Activated T-cell treated with anti-CD3 and anti-CD28 coated beads for 1 hour (primary cell): ENCODE results near the gene PCBP3.
"Not testable (repeated sequence)": the region's sequence is repeated elsewhere in the genome, so short reads cannot be mapped to it uniquely, and the experiment has no call there.

ENCODE experiments used
- DNase-seq: peaks from one replicate; pipeline ENCODE4 v3.0.0-alpha.2; 2020; ENCODE audit warnings: low read depth

Gene PCBP3

GRCh38 chr21:45828580-45829570 is 185.3 kb downstream of the PCBP3 start:
- DNase-seq, result no peak

DNA sequence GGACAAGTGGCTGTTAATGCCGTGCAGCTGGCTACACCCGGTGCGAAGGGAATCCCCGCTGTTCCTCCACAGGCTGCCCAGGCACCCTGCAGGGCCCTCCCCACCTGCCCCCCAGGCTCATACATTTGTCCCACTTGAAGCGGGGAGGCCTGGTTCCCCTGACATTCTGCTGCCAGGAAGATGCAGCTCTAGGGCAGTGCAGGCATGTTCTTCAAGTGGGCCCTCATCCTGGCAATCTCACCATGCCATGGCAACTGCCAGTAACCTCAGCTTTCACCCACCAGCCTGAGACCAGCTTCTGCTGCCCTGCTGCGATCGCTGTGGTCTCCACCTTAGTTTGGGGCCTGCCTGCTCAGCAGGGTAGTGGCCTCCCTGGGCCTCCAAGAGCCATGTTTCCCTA is 186.1 kb downstream of the PCBP3 start:
- no peak for DNase-seq

- no peak for DNase-seq
These were observed 186.7 kb downstream of the PCBP3 start for GRCh38 chr21:45830221-45830640.

GRCh38 chr21:45830720-45831366 is 187.3 kb downstream of the PCBP3 start:
- no peak for DNase-seq

DNA sequence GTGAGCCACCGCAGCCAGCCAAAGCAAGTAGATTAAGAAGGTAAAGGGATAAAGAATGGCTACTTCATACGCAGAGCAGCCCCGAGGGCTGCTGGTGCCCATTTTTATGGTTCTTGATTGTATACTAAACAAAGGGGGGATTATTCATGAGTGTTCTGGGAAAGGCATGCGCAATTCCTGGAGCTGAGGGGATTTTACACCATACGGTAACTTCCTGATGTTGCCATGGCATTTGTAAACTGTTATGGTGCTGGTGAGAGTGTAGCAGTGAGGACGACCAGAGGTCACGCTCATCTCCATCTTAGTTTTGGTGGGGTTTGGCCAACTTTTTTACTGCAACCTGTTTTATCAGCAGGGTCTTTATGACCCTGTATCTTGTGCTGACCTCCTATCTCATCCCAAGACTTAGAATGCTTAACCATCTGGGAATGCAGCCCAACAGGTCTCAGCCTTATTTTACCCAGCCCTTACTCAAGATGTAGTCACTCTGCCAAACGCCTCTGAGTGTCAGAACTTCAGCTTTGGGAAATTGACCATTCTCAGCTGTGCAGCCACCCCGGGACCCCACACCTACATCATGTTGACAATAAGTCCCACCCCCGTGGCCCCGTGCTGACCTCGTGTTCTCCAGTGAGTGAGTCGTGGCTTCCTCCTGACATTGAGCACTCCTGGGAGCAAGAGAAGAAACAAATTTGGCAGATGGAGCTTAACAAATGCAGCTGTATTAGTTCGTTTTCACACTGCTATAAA is 188.6 kb downstream of the PCBP3 start:
- DNase-seq, result no peak

DNA sequence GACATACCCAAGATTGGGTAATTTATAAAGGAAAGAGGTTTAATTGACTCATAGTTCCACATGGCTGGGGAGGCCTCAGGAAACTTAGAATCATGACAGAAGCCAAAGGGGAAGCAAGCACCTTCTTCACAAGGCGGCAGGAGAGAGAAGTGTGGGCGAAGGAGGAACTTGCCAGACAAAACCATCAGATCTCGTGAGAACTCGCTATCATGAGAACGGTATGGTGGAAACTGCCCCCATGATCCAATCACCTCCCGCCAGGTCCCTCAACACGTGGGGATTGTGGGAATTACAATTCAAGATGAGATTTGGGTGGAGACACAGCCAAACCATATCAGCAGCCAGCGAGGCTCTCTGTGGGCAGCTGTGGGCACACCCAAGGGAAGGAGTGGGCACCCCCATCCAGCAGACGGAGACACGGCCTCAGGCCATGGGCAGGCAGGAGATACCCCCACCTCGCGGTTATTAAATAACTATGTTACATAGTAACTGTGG is 189.3 kb downstream of the PCBP3 start:
- DNase-seq, result not testable (repeated sequence)

DNA sequence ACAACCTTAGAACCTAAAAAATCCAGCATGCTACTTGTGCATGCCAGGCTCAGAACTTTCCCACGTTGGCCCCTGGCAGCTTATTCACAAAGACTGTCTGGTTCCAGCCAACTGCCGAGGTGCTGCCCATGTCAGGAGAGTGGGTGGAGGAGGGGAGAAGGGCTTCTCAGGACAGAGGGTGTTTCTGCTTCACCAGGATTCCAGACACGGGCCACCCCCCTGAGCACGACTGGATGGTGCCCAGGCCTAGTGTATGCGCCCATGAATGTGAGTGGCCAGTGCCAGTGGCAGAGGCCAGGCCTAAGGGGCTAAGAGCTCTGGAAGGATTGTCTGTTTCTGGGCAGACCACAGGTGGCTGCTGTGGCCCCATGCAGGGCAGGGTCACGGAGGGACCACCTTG is 189.9 kb downstream of the PCBP3 start:
- DNase-seq, result no peak

GRCh38 chr21:45834026-45834715 is 190.6 kb downstream of the PCBP3 start:
- DNase-seq, result no peak

- no peak for DNase-seq
These were observed 191.3 kb downstream of the PCBP3 start for GRCh38 chr21:45834821-45835293.

GRCh38 chr21:45835301-45836267 is 192.1 kb downstream of the PCBP3 start:
- DNase-seq, result no peak

DNA sequence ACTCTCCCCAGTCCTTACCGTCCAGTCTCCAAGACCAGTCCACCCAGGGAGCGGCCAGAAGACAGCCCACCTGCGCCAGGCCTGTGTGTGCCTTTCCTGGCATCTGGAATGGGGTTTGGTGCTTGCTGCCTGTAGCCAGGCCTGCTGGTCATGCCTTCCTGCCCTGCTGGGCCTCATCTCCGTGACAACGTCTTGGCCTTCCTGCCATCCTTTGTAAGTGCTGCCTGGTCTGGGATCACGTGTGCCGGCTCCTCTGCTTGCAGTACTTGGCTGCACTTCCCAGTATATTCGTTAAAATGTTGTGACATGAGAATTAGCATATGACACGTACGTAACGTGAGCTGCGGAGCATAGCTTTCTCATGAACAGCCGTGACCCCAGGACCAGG is 192.7 kb downstream of the PCBP3 start:
- no peak for DNase-seq

- DNase-seq, result no peak
These were observed 193.5 kb downstream of the PCBP3 start for GRCh38 chr21:45836694-45837670.

DNA sequence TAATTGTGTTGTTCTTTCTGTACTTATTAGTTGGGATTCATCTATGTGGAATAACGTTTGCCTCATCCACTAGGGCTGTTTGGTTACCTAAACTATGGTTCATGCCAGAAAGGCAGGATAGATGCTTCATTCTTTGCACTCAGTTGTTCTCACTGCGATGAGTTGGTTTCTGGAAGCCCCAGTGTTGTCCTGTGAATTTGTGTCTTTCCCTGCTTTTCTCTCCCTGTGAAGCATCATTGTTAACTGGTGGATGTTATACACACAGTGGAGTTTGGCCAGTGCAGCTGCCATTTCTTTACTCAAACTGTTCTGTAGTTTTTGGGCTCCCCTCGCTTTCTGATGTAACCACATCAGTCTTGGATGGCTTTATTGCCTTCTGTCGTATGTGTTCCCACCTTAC is 194.4 kb downstream of the PCBP3 start:
- no peak for DNase-seq

- DNase-seq, result no peak
These were observed 195.1 kb downstream of the PCBP3 start for GRCh38 chr21:45838634-45839033.

DNA sequence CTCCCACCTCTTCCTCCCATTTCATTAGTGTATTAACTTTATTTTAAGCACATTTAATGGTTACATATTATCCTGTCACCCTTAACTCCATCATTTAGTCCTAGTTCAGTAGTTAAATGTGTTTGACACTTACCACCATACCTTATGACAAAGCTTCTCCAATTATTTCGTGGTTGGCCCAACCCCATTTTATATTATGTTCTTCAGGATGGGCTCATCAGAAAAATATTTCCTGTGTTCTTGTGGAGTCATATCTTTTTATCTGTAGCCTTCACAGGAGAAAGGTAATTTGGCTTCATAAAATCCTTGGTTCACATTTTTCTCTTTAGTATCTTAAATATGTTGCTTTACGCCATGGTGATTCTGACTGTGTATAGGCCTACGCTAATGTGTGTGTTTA is 195.7 kb downstream of the PCBP3 start:
- no peak for DNase-seq

- no peak for DNase-seq
These were observed 197.5 kb downstream of the PCBP3 start for GRCh38 chr21:45841033-45841432.

DNA sequence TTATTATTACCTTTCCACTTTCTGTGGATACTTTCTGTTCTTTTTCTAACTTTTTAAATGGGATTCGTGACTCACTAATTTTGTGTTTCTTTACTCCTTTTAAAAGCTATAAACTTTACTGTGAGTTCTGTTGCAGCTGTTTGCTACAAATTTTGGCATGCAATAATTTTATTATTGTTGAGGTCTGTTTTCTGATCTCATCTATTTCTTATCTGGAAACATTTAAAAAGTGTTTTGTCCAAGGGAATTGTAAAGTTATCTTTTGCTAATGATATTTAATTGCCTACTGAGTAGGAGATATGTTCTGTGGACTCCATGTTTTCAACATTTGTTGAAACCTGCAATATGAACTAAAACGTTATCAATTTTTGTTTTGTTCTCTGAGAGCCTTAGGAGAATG is 199.9 kb downstream of the PCBP3 start:
- no peak for DNase-seq

GRCh38 chr21:45844181-45844580 is 200.7 kb downstream of the PCBP3 start:
- no peak for DNase-seq

- no peak for DNase-seq
These were observed 201.7 kb downstream of the PCBP3 start for GRCh38 chr21:45845063-45845769.
